ENCODE results near the gene ANO3. TPM values are rescaled to one million over a fixed set of nuclear protein-coding genes. Genes with fewer than 3 reads are reported as not detected.

ANO3 gene
- polyA plus RNA-seq, 1 experiment: 3.0 TPM

GRCh38 chr11:26665946-26666345 lies 334.0 kb downstream of the ANO3 start:
- no peaks in the 10 kb centered on the region for H3K36me3 ChIP-seq (ENCODE audit: control insufficient read depth, insufficient read depth, low read length)
- H3K27me3 ChIP-seq (ENCODE audit: control insufficient read depth, insufficient read depth, low read length): no peaks in the 10 kb centered on the region
- TF ChIP-seq, protein P1, sequence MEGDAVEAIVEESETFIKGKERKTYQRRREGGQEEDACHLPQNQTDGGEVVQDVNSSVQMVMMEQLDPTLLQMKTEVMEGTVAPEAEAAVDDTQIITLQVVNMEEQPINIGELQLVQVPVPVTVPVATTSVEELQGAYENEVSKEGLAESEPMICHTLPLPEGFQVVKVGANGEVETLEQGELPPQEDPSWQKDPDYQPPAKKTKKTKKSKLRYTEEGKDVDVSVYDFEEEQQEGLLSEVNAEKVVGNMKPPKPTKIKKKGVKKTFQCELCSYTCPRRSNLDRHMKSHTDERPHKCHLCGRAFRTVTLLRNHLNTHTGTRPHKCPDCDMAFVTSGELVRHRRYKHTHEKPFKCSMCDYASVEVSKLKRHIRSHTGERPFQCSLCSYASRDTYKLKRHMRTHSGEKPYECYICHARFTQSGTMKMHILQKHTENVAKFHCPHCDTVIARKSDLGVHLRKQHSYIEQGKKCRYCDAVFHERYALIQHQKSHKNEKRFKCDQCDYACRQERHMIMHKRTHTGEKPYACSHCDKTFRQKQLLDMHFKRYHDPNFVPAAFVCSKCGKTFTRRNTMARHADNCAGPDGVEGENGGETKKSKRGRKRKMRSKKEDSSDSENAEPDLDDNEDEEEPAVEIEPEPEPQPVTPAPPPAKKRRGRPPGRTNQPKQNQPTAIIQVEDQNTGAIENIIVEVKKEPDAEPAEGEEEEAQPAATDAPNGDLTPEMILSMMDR (IDR thresholded peaks at IDR 0.05; ENCODE audit: insufficient read depth, low read depth, low read length): no peak
- DNase-seq (ENCODE audit: low read depth): no peak
- ChIA-PET POLR2A (no interaction called here), CTCF (no interaction called here)
- H3K4me3 ChIP-seq (ENCODE audit: low read depth, low read length): no peak overlapping the region

- CTCF ChIA-PET: no interaction called here
- TF ChIP-seq, protein P1 (IDR thresholded peaks at IDR 0.05; ENCODE audit: insufficient read depth, low read depth, low read length): no peak
These were observed 343.5 kb downstream of the ANO3 start for GRCh38 chr11:26675233-26675928.

DNA sequence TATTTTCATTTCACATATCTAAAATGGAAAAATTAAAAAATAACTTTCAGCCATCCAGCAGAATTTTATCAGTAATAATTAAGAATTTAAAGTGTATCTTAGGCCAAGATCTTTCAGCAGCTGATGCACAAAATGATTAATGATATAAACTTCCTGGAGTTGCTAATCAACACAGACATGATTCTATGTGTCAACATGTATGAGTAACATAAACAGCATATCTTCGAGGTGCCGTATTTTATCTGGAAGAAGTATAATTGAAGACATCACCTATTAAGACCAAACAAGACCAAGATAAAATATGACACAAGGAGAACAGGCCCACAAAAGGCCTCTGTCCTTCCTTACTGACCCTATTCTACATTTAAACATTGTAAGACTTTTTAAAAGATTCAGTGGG lies 344.7 kb downstream of the ANO3 start:
- CTCF ChIA-PET: no interaction called here
- TF ChIP-seq, protein P1 (IDR thresholded peaks at IDR 0.05; ENCODE audit: insufficient read depth, low read depth, low read length): no peak
- POLR2A ChIA-PET: no interaction called here
- DNase-seq (ENCODE audit: low read depth): no peak
- Histone ChIP-seq H3K36me3 (ENCODE audit: control insufficient read depth, insufficient read depth, low read length) (no peaks in the 10 kb centered on the region), H3K27me3 (ENCODE audit: control insufficient read depth, insufficient read depth, low read length) (no peaks in the 10 kb centered on the region), H3K4me3 (ENCODE audit: low read depth, low read length) (no peak overlapping the region)

More at GRCh38 chr11:26675233-26675928, 343.5 kb downstream of the ANO3 start:
- Histone ChIP-seq H3K36me3 (ENCODE audit: control insufficient read depth, insufficient read depth, low read length) (no peaks in the 10 kb centered on the region), H3K4me3 (ENCODE audit: low read depth, low read length) (no peak overlapping the region), H3K27me3 (ENCODE audit: control insufficient read depth, insufficient read depth, low read length) (no peaks in the 10 kb centered on the region)
- DNase-seq (ENCODE audit: low read depth): no peak
- POLR2A ChIA-PET: no interaction called here

GRCh38 chr11:26677566-26677965 lies 345.6 kb downstream of the ANO3 start:
- Histone ChIP-seq H3K4me3 (ENCODE audit: low read depth, low read length) (no peak overlapping the region), H3K27me3 (ENCODE audit: control insufficient read depth, insufficient read depth, low read length) (no peaks in the 10 kb centered on the region), H3K36me3 (ENCODE audit: control insufficient read depth, insufficient read depth, low read length) (no peaks in the 10 kb centered on the region)
- ChIA-PET POLR2A (no interaction called here), CTCF (interaction anchor here (0.8 kb wide), 1 partner anchor 482 kb away, joined by 3 read pairs; no protein-coding TSS in a partner anchor)
- no peak for DNase-seq (ENCODE audit: low read depth)
- TF ChIP-seq, protein P1 (IDR thresholded peaks at IDR 0.05; ENCODE audit: insufficient read depth, low read depth, low read length): no peak

DNA sequence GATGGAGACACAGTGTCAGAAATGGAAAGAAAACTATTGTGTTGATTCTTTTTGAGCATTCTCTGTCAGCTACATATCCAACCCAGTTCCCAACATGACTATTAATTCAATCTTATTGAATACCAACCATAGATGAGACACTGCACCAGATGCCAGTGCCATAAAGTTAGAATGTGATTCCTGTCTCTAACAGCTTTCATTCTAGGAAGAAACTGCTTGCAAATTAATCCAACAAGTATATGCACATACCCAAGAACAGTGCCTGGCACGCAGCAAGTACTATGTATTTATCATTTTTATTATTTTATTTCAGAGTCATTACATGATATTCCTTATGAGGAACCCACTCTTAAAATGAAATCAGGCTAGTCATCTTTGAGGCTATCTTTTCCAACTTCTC lies 355.4 kb downstream of the ANO3 start:
- H3K36me3 ChIP-seq (ENCODE audit: control insufficient read depth, insufficient read depth, low read length): no peaks in the 10 kb centered on the region
- DNase-seq (ENCODE audit: low read depth): no peak
- TF ChIP-seq, protein P1 (IDR thresholded peaks at IDR 0.05; ENCODE audit: insufficient read depth, low read depth, low read length): no peak
- H3K4me3 ChIP-seq (ENCODE audit: low read depth, low read length): no peak overlapping the region
- ChIA-PET POLR2A (no interaction called here), CTCF (no interaction called here)
- no peaks in the 10 kb centered on the region for H3K27me3 ChIP-seq (ENCODE audit: control insufficient read depth, insufficient read depth, low read length)

All from BJ (cell line).